Sigmoid colon (tissue), 7 donors: Measurements from ENCODE around the gene SLC39A7. TPM values are rescaled to one million over a fixed set of nuclear protein-coding genes. Genes with fewer than 3 reads are reported as not detected.
"Not testable (repeated sequence)": the region's sequence is repeated elsewhere in the genome, so short reads cannot be mapped to it uniquely, and the experiment has no call there.

Experiments
- DNase-seq: peaks from one replicate; pipeline ENCODE4 v3.0.0-alpha.2; 2019
- H3K27ac ChIP-seq, 4 donors: fragments of 200-600 bp; sonication (generic); one replicate each; pipeline ENCODE4 v1.5.1; 2016 to 2019; ENCODE audit warnings: mild to moderate bottlenecking in 1 of 4
- H3K27me3 ChIP-seq, 3 donors: fragments of 200-600 bp; sonication (generic); one replicate each; pipeline ENCODE4 v1.5.1; 2019; ENCODE audit warnings: mild to moderate bottlenecking in 1 of 3
- H3K36me3 ChIP-seq, 4 donors: fragments of 200-600 bp; sonication (generic); one replicate each; pipeline ENCODE4 v1.5.1; 2016 to 2019
- H3K4me1 ChIP-seq, 4 donors: fragments of 200-600 bp; sonication (generic); one replicate each; pipeline ENCODE4 v1.5.1; 2017 to 2019
- H3K4me3 ChIP-seq, 4 donors: fragments of 200-600 bp; sonication (generic); one replicate each; pipeline ENCODE4 v1.5.1; 2017 to 2019; ENCODE audit warnings: mild to moderate bottlenecking in 2 of 4, moderate library complexity in 1 of 4
- H3K9me3 ChIP-seq, 4 donors: fragments of 200-600 bp in 3 of 4; sonication (generic) in 3 of 4; one replicate each; pipeline versions ENCODE4 v1.5.1 to v1.6.1; 2013 to 2019
- EP300 ChIP-seq, 4 donors: sonication (generic); formaldehyde crosslinking; IDR thresholded peaks; one replicate each; pipeline ENCODE4 v1.6.1; 2017; ENCODE audit warnings: antibody characterized with exemption in 4 of 4
- POLR2A ChIP-seq, 2 donors: fragments of 450-650 bp; IDR thresholded peaks; one replicate each; pipeline ENCODE4 v1.6.1; 2016; ENCODE audit warnings: antibody characterized with exemption in 2 of 2, mild to moderate bottlenecking in 2 of 2, moderate library complexity in 2 of 2
- POLR2AphosphoS5 ChIP-seq, 4 donors: sonication (generic); formaldehyde crosslinking; IDR thresholded peaks; one replicate each; pipeline ENCODE4 v1.6.1; 2017; ENCODE audit warnings: antibody characterized with exemption in 4 of 4
- WGBS, 2 donors: extraction: QIAGEN DNeasy Blood & Tissue Kit; methylation state at CpG; one replicate each; pipeline ENCODE4 v1.1.7; 2013; 5-methylcytosine and 5-hydroxymethylcytosine counted together
- intact Hi-C: fragments of 100-400 bp; cut with DNase I; formaldehyde crosslinking; loops from one replicate; pipeline ENCODE4 v1.15.1; 2023
- polyA plus RNA-seq, 3 donors: library from polyadenylated mRNA; stranded (reverse); fragments of 200-250 nt; gene quantifications; one replicate each; pipeline ENCODE4 v1.2.3, GENCODE V29; 2013
- total RNA-seq, 4 donors: library from RNA; depleted of rRNA; stranded (reverse); fragments of >200 nt; gene quantifications; one replicate each; pipeline ENCODE4 v1.1.0, GENCODE V29; 2016
- TF ChIP-seq, protein P1 (sequence below), 4 experiments: fragments of 450-650 bp in 3 of 4; fragments of 200-600 bp in 1 of 4; IDR thresholded peaks; one replicate each; pipeline ENCODE4 v1.5.1; 2016 to 2019; ENCODE audit warnings: antibody characterized with exemption in 4 of 4, mild to moderate bottlenecking in 3 of 4, moderate library complexity in 2 of 4
- donor health status: healthy with polysubstance abuse.
- donor health status: Bipolar disorder and iron deficiency.
- donor health status: healthy.

SLC39A7 gene
- total and polyA plus RNA-seq, 7 donors, result 31.2 to 189 (median 49.6) TPM

DNA sequence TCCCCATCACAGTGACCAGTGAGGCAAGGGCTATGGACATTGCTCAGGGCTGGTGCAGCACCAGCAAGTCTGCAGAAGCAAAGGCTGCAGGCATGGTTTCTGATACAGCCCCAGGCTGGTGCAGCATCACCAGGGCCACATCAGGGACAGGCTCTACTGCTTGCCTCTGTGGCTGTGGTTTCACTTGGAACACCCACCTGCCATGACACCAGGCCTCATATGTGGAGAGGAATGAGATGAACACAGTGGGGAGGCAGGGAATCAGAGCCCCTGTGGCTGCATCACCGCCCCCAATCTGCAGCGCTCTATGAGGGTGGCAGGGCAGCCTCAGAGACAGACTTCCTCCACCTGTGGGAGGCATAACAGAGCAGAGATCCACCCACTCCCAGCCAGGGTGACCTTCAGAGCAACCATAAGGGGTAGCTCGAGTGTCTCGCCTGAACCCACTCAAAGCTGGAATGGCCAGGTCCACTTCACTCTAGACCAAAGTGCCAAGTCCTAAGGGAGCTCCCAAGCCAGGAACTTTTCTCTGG is 15.5 kb downstream of the SLC39A7 start:
- TF ChIP-seq EP300 (IDR thresholded peaks at IDR 0.05) (no peak), POLR2AphosphoS5 (IDR thresholded peaks at IDR 0.05) (no peak), POLR2A (IDR thresholded peaks at IDR 0.05) (no peak)
- TF ChIP-seq, protein P1, sequence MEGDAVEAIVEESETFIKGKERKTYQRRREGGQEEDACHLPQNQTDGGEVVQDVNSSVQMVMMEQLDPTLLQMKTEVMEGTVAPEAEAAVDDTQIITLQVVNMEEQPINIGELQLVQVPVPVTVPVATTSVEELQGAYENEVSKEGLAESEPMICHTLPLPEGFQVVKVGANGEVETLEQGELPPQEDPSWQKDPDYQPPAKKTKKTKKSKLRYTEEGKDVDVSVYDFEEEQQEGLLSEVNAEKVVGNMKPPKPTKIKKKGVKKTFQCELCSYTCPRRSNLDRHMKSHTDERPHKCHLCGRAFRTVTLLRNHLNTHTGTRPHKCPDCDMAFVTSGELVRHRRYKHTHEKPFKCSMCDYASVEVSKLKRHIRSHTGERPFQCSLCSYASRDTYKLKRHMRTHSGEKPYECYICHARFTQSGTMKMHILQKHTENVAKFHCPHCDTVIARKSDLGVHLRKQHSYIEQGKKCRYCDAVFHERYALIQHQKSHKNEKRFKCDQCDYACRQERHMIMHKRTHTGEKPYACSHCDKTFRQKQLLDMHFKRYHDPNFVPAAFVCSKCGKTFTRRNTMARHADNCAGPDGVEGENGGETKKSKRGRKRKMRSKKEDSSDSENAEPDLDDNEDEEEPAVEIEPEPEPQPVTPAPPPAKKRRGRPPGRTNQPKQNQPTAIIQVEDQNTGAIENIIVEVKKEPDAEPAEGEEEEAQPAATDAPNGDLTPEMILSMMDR (IDR thresholded peaks at IDR 0.05), result no peak
- no peaks in the 10 kb centered on the region for H3K27me3 ChIP-seq
- no peak overlapping the region for H3K4me3 ChIP-seq
- H3K36me3 ChIP-seq, result peaks cover 0 to 5% (median 0%) of the 10 kb centered on the region in 4 donors
- peaks cover 0 to 20% (median 16%) of the 10 kb centered on the region in 4 donors for H3K4me1 ChIP-seq
- WGBS, 2 donors, result 86 to 90% methylated on average over 4 of the region's 4 CpGs
- no peaks in the 10 kb centered on the region for H3K9me3 ChIP-seq
- peak; percentile 36 for DNase-seq
- intact Hi-C loops, result no loop called here
- no peak overlapping the region for H3K27ac ChIP-seq

DNA sequence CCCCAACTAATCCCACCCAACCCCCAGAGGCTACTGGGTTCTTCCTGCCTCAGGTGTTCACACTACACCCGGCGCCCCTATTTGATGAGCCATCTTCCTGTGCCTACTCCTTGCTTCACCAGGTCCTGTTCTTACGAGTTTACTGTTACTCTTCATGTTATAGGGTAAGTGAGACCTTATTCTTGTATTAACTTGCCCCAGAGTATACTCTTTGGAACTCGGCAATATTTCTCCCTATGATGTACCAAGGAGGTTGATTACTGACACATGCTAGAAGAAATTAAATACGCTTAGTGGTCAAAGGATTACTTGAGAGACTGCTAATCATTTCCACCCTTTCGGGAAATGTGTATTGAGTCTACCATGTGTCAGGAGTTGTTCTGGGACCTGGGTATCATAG is 16.6 kb downstream of the SLC39A7 start:
- WGBS, 2 donors, result 84 to 88% methylated on average over 6 of the region's 6 CpGs
- intact Hi-C loops, result no loop called here

DNA sequence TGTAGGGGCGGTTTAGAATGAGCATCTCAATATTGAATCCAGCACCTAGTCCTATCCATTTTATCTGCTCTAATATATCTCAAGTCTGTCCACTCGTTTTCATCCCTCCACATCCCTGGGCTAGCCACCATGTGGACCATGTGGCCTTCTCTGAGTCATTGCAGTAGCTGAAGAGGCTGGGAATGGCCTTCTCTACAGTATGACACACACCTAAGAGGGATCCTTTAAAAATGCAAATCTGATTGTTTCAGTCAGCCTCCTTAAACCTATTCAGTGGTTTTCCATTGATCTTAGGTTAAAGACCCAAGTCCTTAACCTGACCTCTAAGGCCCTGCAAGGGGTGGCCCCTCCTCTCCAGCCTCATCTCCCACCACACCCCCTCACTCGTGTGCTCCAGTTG is 17.0 kb downstream of the SLC39A7 start:
- intact Hi-C loops, result no loop called here
- H3K4me1 ChIP-seq, result peaks cover 0 to 14% (median 13%) of the 10 kb centered on the region in 4 donors
- H3K4me3 ChIP-seq, result no peak overlapping the region
- H3K27me3 ChIP-seq, result no peaks in the 10 kb centered on the region
- TF ChIP-seq POLR2A (IDR thresholded peaks at IDR 0.05), result no peak
- 65 to 76% methylated on average over 3 of the region's 3 CpGs for WGBS, 2 donors
- DNase-seq, result peak; percentile 38
- no peak overlapping the region for H3K27ac ChIP-seq
- no peaks in the 10 kb centered on the region for H3K36me3 ChIP-seq
- no peaks in the 10 kb centered on the region for H3K9me3 ChIP-seq

More for the DNA sequence above, 16.6 kb downstream of the SLC39A7 start:
- Histone ChIP-seq H3K4me1 (peaks cover 0 to 18% (median 16%) of the 10 kb centered on the region in 4 donors), H3K4me3 (no peak overlapping the region), H3K27me3 (no peaks in the 10 kb centered on the region), H3K36me3 (no peaks in the 10 kb centered on the region), H3K9me3 (no peaks in the 10 kb centered on the region), H3K27ac (no peak overlapping the region)
- TF ChIP-seq POLR2A (IDR thresholded peaks at IDR 0.05) (no peak), POLR2AphosphoS5 (IDR thresholded peaks at IDR 0.05) (no peak), EP300 (IDR thresholded peaks at IDR 0.05) (no peak)
- TF ChIP-seq, protein P1 (IDR thresholded peaks at IDR 0.05), result no peak
- DNase-seq, result peak; percentile 17

DNA sequence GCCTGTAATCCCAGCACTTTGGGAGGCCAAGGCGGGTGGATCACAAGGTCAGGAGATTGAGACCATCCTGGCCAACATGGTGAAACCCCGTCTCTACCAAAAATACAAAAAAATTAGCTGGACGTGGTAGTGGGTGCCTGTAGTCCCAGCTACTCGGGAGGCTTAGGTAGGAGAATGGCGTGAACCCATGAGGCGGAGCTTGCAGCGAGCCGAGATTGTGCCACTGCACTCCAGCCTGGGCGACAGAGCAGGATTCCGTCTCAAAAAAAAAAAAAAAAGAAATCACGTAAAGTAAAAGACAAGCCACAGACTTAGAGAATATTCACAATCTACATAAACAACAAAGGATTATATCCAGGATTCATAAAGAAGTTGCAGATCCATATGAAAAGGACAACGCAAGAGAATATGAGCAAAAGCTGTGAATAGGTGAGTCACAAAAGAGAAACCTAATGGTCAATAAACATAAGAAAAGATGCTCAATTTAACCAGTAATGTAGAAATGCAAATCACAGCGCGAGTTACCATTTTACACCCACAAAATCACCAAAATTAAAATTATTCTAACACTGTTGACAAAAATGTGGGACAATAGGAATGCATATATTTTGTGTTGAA is 25.9 kb downstream of the SLC39A7 start:
- H3K27ac ChIP-seq, DNase-seq, H3K9me3 ChIP-seq, H3K36me3 ChIP-seq, H3K4me3 ChIP-seq, intact Hi-C loops, H3K4me1 ChIP-seq: not testable (repeated sequence)
- peaks cover 0 to 16% (median 0%) of the 10 kb centered on the region in 3 donors for H3K27me3 ChIP-seq
- 50 to 56% methylated on average over 14 of the region's 14 CpGs for WGBS, 2 donors

DNA sequence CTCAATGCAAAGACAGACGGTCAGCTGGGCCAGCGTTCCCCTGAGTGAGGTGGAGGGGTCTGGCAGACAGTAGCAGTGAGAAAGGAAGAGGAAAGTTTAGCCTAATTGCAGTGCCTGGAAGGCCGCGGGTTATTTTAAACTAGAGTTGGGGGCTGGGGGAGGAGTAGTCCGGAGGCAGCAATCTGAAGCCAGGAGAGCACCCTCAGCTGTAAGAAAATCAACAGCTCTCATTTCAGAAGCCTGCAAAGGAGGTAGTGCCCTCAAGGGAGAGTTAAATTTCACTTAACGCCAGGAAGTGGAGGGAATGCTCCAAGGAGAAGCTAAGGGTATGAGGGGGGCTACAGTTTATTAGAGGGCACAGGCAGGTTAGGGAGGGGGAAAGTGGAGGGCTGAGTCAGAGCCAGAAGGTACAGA is 34.6 kb downstream of the SLC39A7 start:
- Histone ChIP-seq H3K4me1 (no peaks in the 10 kb centered on the region), H3K27me3 (peaks cover 0 to 30% (median 8%) of the 10 kb centered on the region in 3 donors), H3K4me3 (no peak overlapping the region), H3K9me3 (no peaks in the 10 kb centered on the region), H3K27ac (no peak overlapping the region), H3K36me3 (no peaks in the 10 kb centered on the region)
- no peak for DNase-seq
- intact Hi-C loops, result no loop called here
- no peak for TF ChIP-seq POLR2A (IDR thresholded peaks at IDR 0.05)
- whole genome bisulfite sequencing, 2 donors, result 31 to 34% methylated on average over 6 of the region's 6 CpGs

DNA sequence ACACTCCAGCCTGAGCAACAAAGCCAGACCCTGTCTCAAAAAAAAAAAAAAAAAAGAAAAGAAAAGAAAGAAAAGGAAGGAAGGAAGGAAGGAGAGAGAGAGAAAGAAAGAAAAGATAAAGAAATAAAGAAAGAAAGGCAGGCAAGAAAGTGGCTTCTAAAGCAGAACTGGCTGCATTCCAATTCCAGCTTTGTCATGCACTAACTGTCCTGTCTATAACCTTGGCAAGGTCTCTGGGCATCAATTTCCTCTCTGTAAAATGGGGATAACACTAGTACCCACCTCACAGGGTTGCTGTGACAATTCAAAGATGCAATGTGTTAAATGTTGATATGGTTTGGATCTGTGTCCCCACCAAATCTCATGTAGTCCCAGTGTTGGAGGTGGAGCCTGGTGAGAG is 35.7 kb downstream of the SLC39A7 start:
- no peaks in the 10 kb centered on the region for H3K9me3 ChIP-seq
- peaks cover 0 to 30% (median 8%) of the 10 kb centered on the region in 3 donors for H3K27me3 ChIP-seq
- H3K4me3 ChIP-seq, result no peak overlapping the region
- H3K27ac ChIP-seq, result no peak overlapping the region
- H3K36me3 ChIP-seq, result no peaks in the 10 kb centered on the region
- TF ChIP-seq, protein P1 (IDR thresholded peaks at IDR 0.05), result no peak
- TF ChIP-seq EP300 (IDR thresholded peaks at IDR 0.05) (no peak), POLR2A (IDR thresholded peaks at IDR 0.05) (no peak), POLR2AphosphoS5 (IDR thresholded peaks at IDR 0.05) (no peak)
- DNase-seq, result no peak
- intact Hi-C loops, result no loop called here
- no peaks in the 10 kb centered on the region for H3K4me1 ChIP-seq
